Measurements from ENCODE around the gene PRR7.

The PRR7 gene

GRCh38 chr5:177504086-177505056 lies 57.8 kb downstream of the PRR7 start:
- DNase-seq (ENCODE audit: low read depth, low spot score) = no peak
- H3K4me3 ChIP-seq (ENCODE audit: low read length) = no peak overlapping the region

DNA sequence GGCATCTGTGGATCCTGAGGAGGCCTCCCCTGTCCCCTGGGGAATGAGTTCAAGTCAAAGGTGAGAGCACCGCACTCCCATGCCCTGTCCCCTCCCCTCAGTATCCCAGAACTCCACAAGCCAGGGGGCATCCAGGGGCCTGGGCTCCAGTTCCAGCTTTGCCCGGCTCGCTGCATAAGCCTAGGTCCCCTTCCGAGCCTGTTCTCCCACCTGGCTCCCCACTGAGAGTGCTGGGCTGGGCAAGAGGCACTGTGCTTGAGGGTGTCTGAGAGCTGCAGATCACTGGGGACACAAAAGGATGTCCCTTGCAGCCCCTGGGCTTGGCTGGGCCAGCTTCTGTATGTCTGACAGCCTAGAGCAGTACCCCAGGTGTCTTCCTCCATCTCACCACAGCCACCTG lies 58.5 kb downstream of the PRR7 start:
- no peak overlapping the region for H3K4me3 ChIP-seq (ENCODE audit: low read length)
- DNase-seq (ENCODE audit: low read depth, low spot score) = no peak

Data from Jurkat, Clone E6-1 (cell line).